Head of caudate nucleus (tissue), 42 donors: ENCODE data around the gene ENHO.

Source experiments
- DNase-seq, 42 donors: peaks; one replicate each; pipeline versions ENCODE4 v3.0.0 to v3.0.0-alpha.2; 2020 to 2021; ENCODE audit warnings: mixed read lengths in 7 of 42
- intact Hi-C: fragments of 100-400 bp; cut with DNase I; formaldehyde crosslinking; loops from one replicate; pipeline ENCODE4 v1.15.0; 2022

The ENHO gene

GRCh38 chr9:34514816-34515215 lies 8.0 kb downstream of the ENHO start:
- DNase-seq: no peak
- intact Hi-C loops: no loop called here

GRCh38 chr9:34514401-34514800 lies 8.4 kb downstream of the ENHO start:
- no peak for DNase-seq
- intact Hi-C loops: no loop called here

- intact Hi-C loops: no loop called here
- DNase-seq: peak in 19 of 42 donors; percentile 27 to 78 (median 54)
Observed at GRCh38 chr9:34513567-34514214, 9.1 kb downstream of the ENHO start.

- intact Hi-C loops: no loop called here
- DNase-seq: peak in 17 of 42 donors; percentile 23 to 74 (median 50)
Observed at GRCh38 chr9:34512131-34513078, 10.4 kb downstream of the ENHO start.

- DNase-seq: no peak
- intact Hi-C loops: no loop called here
Observed at GRCh38 chr9:34510497-34511468, 12.0 kb downstream of the ENHO start.

- DNase-seq: peak in 2 of 42 donors; percentile 21 to 22
Observed at GRCh38 chr9:34508951-34509350, 13.8 kb downstream of the ENHO start.

GRCh38 chr9:34508463-34508862 lies 14.3 kb downstream of the ENHO start:
- intact Hi-C loops: no loop called here

More at GRCh38 chr9:34508951-34509350, 13.8 kb downstream of the ENHO start:
- intact Hi-C loops: no loop called here

GRCh38 chr9:34507966-34508365 lies 14.8 kb downstream of the ENHO start:
- no peak for DNase-seq
- intact Hi-C loops: no loop called here

More at GRCh38 chr9:34508463-34508862, 14.3 kb downstream of the ENHO start:
- peak in 1 of 42 donors; percentile 25 for DNase-seq

- DNase-seq: peak in 2 of 42 donors; percentile 5 to 8
- intact Hi-C loops: no loop called here
Observed at GRCh38 chr9:34507556-34507955, 15.2 kb downstream of the ENHO start.

GRCh38 chr9:34506623-34507022 lies 16.2 kb downstream of the ENHO start:
- intact Hi-C loops: no loop called here

GRCh38 chr9:34505370-34506120 lies 17.2 kb downstream of the ENHO start:
- intact Hi-C loops: no loop called here
- DNase-seq: peak in 1 of 42 donors; percentile 23

More at GRCh38 chr9:34506623-34507022, 16.2 kb downstream of the ENHO start:
- peak in 3 of 42 donors; percentile 18 to 42 (median 39) for DNase-seq

- no peak for DNase-seq
- intact Hi-C loops: loop anchor here (5.0 kb wide), 6 partner anchors 44 to 171 kb away; partner anchors contain the start of genes DNAI1 and FAM219A
Observed at GRCh38 chr9:34503406-34503805, 19.4 kb downstream of the ENHO start.

GRCh38 chr9:34502891-34503290 lies 19.9 kb downstream of the ENHO start:
- peak in 12 of 42 donors; percentile 26 to 70 (median 43) for DNase-seq

GRCh38 chr9:34502471-34502870 lies 20.3 kb downstream of the ENHO start:
- intact Hi-C loops: loop anchor here (5.0 kb wide), 6 partner anchors 45 to 170 kb away; partner anchors contain the start of genes DNAI1 and FAM219A
- no peak for DNase-seq

More at GRCh38 chr9:34502891-34503290, 19.9 kb downstream of the ENHO start:
- intact Hi-C loops: loop anchor here (5.0 kb wide), 6 partner anchors 44 to 171 kb away; partner anchors contain the start of genes DNAI1 and FAM219A

GRCh38 chr9:34501889-34502425 lies 20.8 kb downstream of the ENHO start:
- intact Hi-C loops: loop anchor here (5.0 kb wide), 6 partner anchors 45 to 170 kb away; partner anchors contain the start of genes DNAI1 and FAM219A
- peak; percentile 88 to 100 (median 97) for DNase-seq

GRCh38 chr9:34501372-34501771 lies 21.4 kb downstream of the ENHO start:
- peak in 1 of 42 donors; percentile 17 for DNase-seq
- intact Hi-C loops: loop anchor here (5.0 kb wide), 6 partner anchors 44 to 169 kb away; partner anchors contain the start of genes DNAI1 and FAM219A

- DNase-seq: peak; percentile 41 to 90 (median 76)
- intact Hi-C loops: loop anchor here (5.0 kb wide), 6 partner anchors 43 to 168 kb away; partner anchors contain the start of genes DNAI1 and FAM219A
Observed at GRCh38 chr9:34500623-34501267, 22.0 kb downstream of the ENHO start.
